ENCODE data around the gene ITPR2. TPM values are rescaled to one million over a fixed set of nuclear protein-coding genes. Genes with fewer than 3 reads are reported as not detected.

Gene ITPR2
- total and polyA plus RNA-seq, 4 donors: 30.9 to 133 (median 73.2) TPM

GRCh38 chr12:26701604-26702215, 131.3 kb downstream of the ITPR2 start:
- no CpG with 5 or more reads among the region's 1 CpG for WGBS (ENCODE audit: insufficient coverage)
- Histone ChIP-seq H3K27me3 (ENCODE audit: control insufficient read depth, insufficient read depth, low read length) (no peaks in the 10 kb centered on the region), H3K36me3 (ENCODE audit: control insufficient read depth, insufficient read depth, low read length) (no peaks in the 10 kb centered on the region), H3K9me3 (ENCODE audit: control insufficient read depth, insufficient read depth, low read length) (no peaks in the 10 kb centered on the region), H3K27ac (ENCODE audit: low read depth, low read length) (no peak overlapping the region), H3K4me1 (ENCODE audit: control insufficient read depth, insufficient read depth, low read length) (no peaks in the 10 kb centered on the region), H3K4me3 (ENCODE audit: low read depth, low read length) (no peak overlapping the region)
- peak in 5 of 6 donors; percentile 47 to 93 (median 54) for DNase-seq (ENCODE audit: low read depth in 4 of 6, low spot score in 6 of 6)

GRCh38 chr12:26700430-26700829, 132.6 kb downstream of the ITPR2 start:
- H3K27me3 ChIP-seq (ENCODE audit: control insufficient read depth, insufficient read depth, low read length): no peaks in the 10 kb centered on the region
- H3K4me3 ChIP-seq (ENCODE audit: low read depth, low read length): no peak overlapping the region
- no peaks in the 10 kb centered on the region for H3K36me3 ChIP-seq (ENCODE audit: control insufficient read depth, insufficient read depth, low read length)
- no peaks in the 10 kb centered on the region for H3K9me3 ChIP-seq (ENCODE audit: control insufficient read depth, insufficient read depth, low read length)
- no peak overlapping the region for H3K27ac ChIP-seq (ENCODE audit: low read depth, low read length)
- H3K4me1 ChIP-seq (ENCODE audit: control insufficient read depth, insufficient read depth, low read length): no peaks in the 10 kb centered on the region
- 88% methylated on average over 4 of the region's 4 CpGs for WGBS (ENCODE audit: insufficient coverage)
- DNase-seq (ENCODE audit: low read depth in 4 of 6, low spot score in 6 of 6): no peak

- no peak overlapping the region for H3K4me3 ChIP-seq (ENCODE audit: low read depth, low read length)
- H3K4me1 ChIP-seq (ENCODE audit: control insufficient read depth, insufficient read depth, low read length): no peaks in the 10 kb centered on the region
- H3K9me3 ChIP-seq (ENCODE audit: control insufficient read depth, insufficient read depth, low read length): no peaks in the 10 kb centered on the region
- no peaks in the 10 kb centered on the region for H3K27me3 ChIP-seq (ENCODE audit: control insufficient read depth, insufficient read depth, low read length)
- H3K36me3 ChIP-seq (ENCODE audit: control insufficient read depth, insufficient read depth, low read length): no peaks in the 10 kb centered on the region
- no peak for DNase-seq (ENCODE audit: low read depth in 4 of 6, low spot score in 6 of 6)
- WGBS (ENCODE audit: insufficient coverage): 80% methylated on average over 1 of the region's 2 CpGs
- no peak overlapping the region for H3K27ac ChIP-seq (ENCODE audit: low read depth, low read length)
These were observed 133.8 kb downstream of the ITPR2 start for GRCh38 chr12:26699237-26699636.

GRCh38 chr12:26698186-26698585, 134.8 kb downstream of the ITPR2 start:
- Histone ChIP-seq H3K4me3 (ENCODE audit: low read depth, low read length) (no peak overlapping the region), H3K9me3 (ENCODE audit: control insufficient read depth, insufficient read depth, low read length) (no peaks in the 10 kb centered on the region), H3K27ac (ENCODE audit: low read depth, low read length) (no peak overlapping the region), H3K27me3 (ENCODE audit: control insufficient read depth, insufficient read depth, low read length) (no peaks in the 10 kb centered on the region), H3K36me3 (ENCODE audit: control insufficient read depth, insufficient read depth, low read length) (no peaks in the 10 kb centered on the region), H3K4me1 (ENCODE audit: control insufficient read depth, insufficient read depth, low read length) (no peaks in the 10 kb centered on the region)
- DNase-seq (ENCODE audit: low read depth in 4 of 6, low spot score in 6 of 6): no peak
- 100% methylated on average over 2 of the region's 4 CpGs for WGBS (ENCODE audit: insufficient coverage)

- Histone ChIP-seq H3K36me3 (ENCODE audit: control insufficient read depth, insufficient read depth, low read length) (no peaks in the 10 kb centered on the region), H3K27ac (ENCODE audit: low read depth, low read length) (no peak overlapping the region), H3K4me1 (ENCODE audit: control insufficient read depth, insufficient read depth, low read length) (no peaks in the 10 kb centered on the region), H3K27me3 (ENCODE audit: control insufficient read depth, insufficient read depth, low read length) (no peaks in the 10 kb centered on the region), H3K4me3 (ENCODE audit: low read depth, low read length) (no peak overlapping the region), H3K9me3 (ENCODE audit: control insufficient read depth, insufficient read depth, low read length) (no peaks in the 10 kb centered on the region)
- no peak for DNase-seq (ENCODE audit: low read depth in 4 of 6, low spot score in 6 of 6)
- 86% methylated on average over 2 of the region's 3 CpGs for WGBS (ENCODE audit: insufficient coverage)
These were observed 135.8 kb downstream of the ITPR2 start for GRCh38 chr12:26697217-26697616.

- Histone ChIP-seq H3K4me3 (ENCODE audit: low read depth, low read length) (no peak overlapping the region), H3K9me3 (ENCODE audit: control insufficient read depth, insufficient read depth, low read length) (no peaks in the 10 kb centered on the region), H3K27ac (ENCODE audit: low read depth, low read length) (no peak overlapping the region), H3K4me1 (ENCODE audit: control insufficient read depth, insufficient read depth, low read length) (peaks cover under 1% of the 10 kb centered on the region), H3K36me3 (ENCODE audit: control insufficient read depth, insufficient read depth, low read length) (no peaks in the 10 kb centered on the region), H3K27me3 (ENCODE audit: control insufficient read depth, insufficient read depth, low read length) (no peaks in the 10 kb centered on the region)
- DNase-seq (ENCODE audit: low read depth in 4 of 6, low spot score in 6 of 6): no peak
- 86% methylated on average over 4 of the region's 7 CpGs for WGBS (ENCODE audit: insufficient coverage)
These were observed 136.3 kb downstream of the ITPR2 start for GRCh38 chr12:26696613-26697092.

GRCh38 chr12:26696048-26696612, 136.9 kb downstream of the ITPR2 start:
- no peak overlapping the region for H3K27ac ChIP-seq (ENCODE audit: low read depth, low read length)
- peaks cover 4% of the 10 kb centered on the region for H3K4me1 ChIP-seq (ENCODE audit: control insufficient read depth, insufficient read depth, low read length)
- no peaks in the 10 kb centered on the region for H3K9me3 ChIP-seq (ENCODE audit: control insufficient read depth, insufficient read depth, low read length)
- no peak overlapping the region for H3K4me3 ChIP-seq (ENCODE audit: low read depth, low read length)
- H3K36me3 ChIP-seq (ENCODE audit: control insufficient read depth, insufficient read depth, low read length): no peaks in the 10 kb centered on the region
- no peak for DNase-seq (ENCODE audit: low read depth in 4 of 6, low spot score in 6 of 6)
- no peaks in the 10 kb centered on the region for H3K27me3 ChIP-seq (ENCODE audit: control insufficient read depth, insufficient read depth, low read length)
- WGBS (ENCODE audit: insufficient coverage): no CpG with 5 or more reads among the region's 3 CpGs

GRCh38 chr12:26694402-26694801, 138.6 kb downstream of the ITPR2 start:
- H3K27ac ChIP-seq (ENCODE audit: low read depth, low read length): no peak overlapping the region
- no peaks in the 10 kb centered on the region for H3K9me3 ChIP-seq (ENCODE audit: control insufficient read depth, insufficient read depth, low read length)
- no peaks in the 10 kb centered on the region for H3K36me3 ChIP-seq (ENCODE audit: control insufficient read depth, insufficient read depth, low read length)
- DNase-seq (ENCODE audit: low read depth in 4 of 6, low spot score in 6 of 6): no peak
- WGBS (ENCODE audit: insufficient coverage): no CpG with 5 or more reads among the region's 2 CpGs
- H3K27me3 ChIP-seq (ENCODE audit: control insufficient read depth, insufficient read depth, low read length): no peaks in the 10 kb centered on the region
- peaks cover 4% of the 10 kb centered on the region for H3K4me1 ChIP-seq (ENCODE audit: control insufficient read depth, insufficient read depth, low read length)
- no peak overlapping the region for H3K4me3 ChIP-seq (ENCODE audit: low read depth, low read length)

GRCh38 chr12:26692407-26692806, 140.6 kb downstream of the ITPR2 start:
- Histone ChIP-seq H3K4me3 (ENCODE audit: low read depth, low read length) (no peak overlapping the region), H3K27ac (ENCODE audit: low read depth, low read length) (peak overlapping the region; percentile 58), H3K4me1 (ENCODE audit: control insufficient read depth, insufficient read depth, low read length) (peaks cover 4% of the 10 kb centered on the region), H3K36me3 (ENCODE audit: control insufficient read depth, insufficient read depth, low read length) (no peaks in the 10 kb centered on the region), H3K27me3 (ENCODE audit: control insufficient read depth, insufficient read depth, low read length) (no peaks in the 10 kb centered on the region), H3K9me3 (ENCODE audit: control insufficient read depth, insufficient read depth, low read length) (no peaks in the 10 kb centered on the region)
- peak in 4 of 6 donors; percentile 28 to 76 (median 50) for DNase-seq (ENCODE audit: low read depth in 4 of 6, low spot score in 6 of 6)
- WGBS (ENCODE audit: insufficient coverage): no CpG with 5 or more reads among the region's 4 CpGs
